ENCODE measurements around the gene CRYGA.

Gene CRYGA

GRCh38 chr2:208163489-208163888 is at the start of gene CRYGA:
Gene CRYGA, minus strand, starts transcription at chr2:208163589. Its CDS starts 33 bp downstream, at chr2:208163556.
- TF ChIP-seq ZFX (IDR thresholded peaks at IDR 0.05): no peak
- TF ChIP-seq CTCF (conservative IDR thresholded peaks at IDR 0.05): no peak

GRCh38 chr2:208210688-208211451 is 47.5 kb upstream of the CRYGA start:
- no peak for TF ChIP-seq CTCF (conservative IDR thresholded peaks at IDR 0.05)

More at GRCh38 chr2:208163489-208163888, at the start of gene CRYGA:
- H3K27ac ChIP-seq: no peak within 1 kb of the TSS

GRCh38 chr2:208208335-208209085 is 45.1 kb upstream of the CRYGA start:
- TF ChIP-seq CTCF (conservative IDR thresholded peaks at IDR 0.05): no peak
- no peak for TF ChIP-seq ZFX (IDR thresholded peaks at IDR 0.05)

More at GRCh38 chr2:208210688-208211451, 47.5 kb upstream of the CRYGA start:
- no peak overlapping the region for H3K27ac ChIP-seq

GRCh38 chr2:208207769-208208168 is 44.4 kb upstream of the CRYGA start:
- no peak overlapping the region for H3K27ac ChIP-seq
- TF ChIP-seq CTCF (conservative IDR thresholded peaks at IDR 0.05) (no peak), ZFX (IDR thresholded peaks at IDR 0.05) (no peak)

More at GRCh38 chr2:208208335-208209085, 45.1 kb upstream of the CRYGA start:
- H3K27ac ChIP-seq: no peak overlapping the region

GRCh38 chr2:208204166-208204565 is 40.8 kb upstream of the CRYGA start:
- H3K27ac ChIP-seq: no peak overlapping the region
- TF ChIP-seq CTCF (conservative IDR thresholded peaks at IDR 0.05) (no peak), ZFX (IDR thresholded peaks at IDR 0.05) (no peak)

GRCh38 chr2:208195531-208195930 is 32.1 kb upstream of the CRYGA start:
- TF ChIP-seq ZFX (IDR thresholded peaks at IDR 0.05) (no peak), CTCF (conservative IDR thresholded peaks at IDR 0.05) (no peak)
- H3K27ac ChIP-seq: no peak overlapping the region

- TF ChIP-seq ZFX (IDR thresholded peaks at IDR 0.05) (no peak), CTCF (conservative IDR thresholded peaks at IDR 0.05) (no peak)
- H3K27ac ChIP-seq: no peak overlapping the region
Measured at GRCh38 chr2:208192611-208193236, 29.3 kb upstream of the CRYGA start.
